Prostate gland (tissue), 2 donors: ENCODE results near the gene ASXL3.

Experiments used
- POLR2A ChIP-seq: fragments of 450-650 bp; IDR thresholded peaks from one replicate; pipeline ENCODE4 v1.6.1; 2016; ENCODE audit warnings: antibody characterized with exemption, mild to moderate bottlenecking
- TF ChIP-seq, protein P1 (sequence below), 4 experiments: fragments of 200-600 bp in 2 of 4; fragments of 450-650 bp in 2 of 4; sonication (generic) in 2 of 4; IDR thresholded peaks; 1 replicate in 3 of 4; 2 replicates in 1 of 4; pipeline ENCODE4 v1.5.1; 2016 to 2019; ENCODE audit warnings: antibody characterized with exemption in 4 of 4, mild to moderate bottlenecking in 2 of 4, moderate library complexity in 2 of 4

DNA sequence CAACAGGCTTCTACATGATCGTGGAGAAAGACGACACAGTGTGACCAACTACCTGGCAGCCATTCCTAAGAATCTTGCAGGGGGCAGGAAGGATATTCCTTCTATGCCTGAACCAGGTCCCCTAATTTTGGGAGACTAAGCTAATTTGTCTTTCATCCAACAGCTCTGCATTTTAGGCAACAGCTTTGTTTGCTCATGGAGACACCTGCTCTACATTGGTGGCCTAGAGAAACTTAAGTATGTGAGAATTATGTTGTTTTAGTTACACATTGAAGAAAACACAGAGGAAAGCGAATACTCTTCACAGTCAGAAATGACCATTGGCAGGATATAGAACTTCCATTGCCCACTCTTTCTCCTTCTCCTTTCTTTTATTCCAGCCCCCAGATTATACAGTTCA is 75.2 kb downstream of the ASXL3 start:
- TF ChIP-seq POLR2A, result no peak
- TF ChIP-seq, protein P1, sequence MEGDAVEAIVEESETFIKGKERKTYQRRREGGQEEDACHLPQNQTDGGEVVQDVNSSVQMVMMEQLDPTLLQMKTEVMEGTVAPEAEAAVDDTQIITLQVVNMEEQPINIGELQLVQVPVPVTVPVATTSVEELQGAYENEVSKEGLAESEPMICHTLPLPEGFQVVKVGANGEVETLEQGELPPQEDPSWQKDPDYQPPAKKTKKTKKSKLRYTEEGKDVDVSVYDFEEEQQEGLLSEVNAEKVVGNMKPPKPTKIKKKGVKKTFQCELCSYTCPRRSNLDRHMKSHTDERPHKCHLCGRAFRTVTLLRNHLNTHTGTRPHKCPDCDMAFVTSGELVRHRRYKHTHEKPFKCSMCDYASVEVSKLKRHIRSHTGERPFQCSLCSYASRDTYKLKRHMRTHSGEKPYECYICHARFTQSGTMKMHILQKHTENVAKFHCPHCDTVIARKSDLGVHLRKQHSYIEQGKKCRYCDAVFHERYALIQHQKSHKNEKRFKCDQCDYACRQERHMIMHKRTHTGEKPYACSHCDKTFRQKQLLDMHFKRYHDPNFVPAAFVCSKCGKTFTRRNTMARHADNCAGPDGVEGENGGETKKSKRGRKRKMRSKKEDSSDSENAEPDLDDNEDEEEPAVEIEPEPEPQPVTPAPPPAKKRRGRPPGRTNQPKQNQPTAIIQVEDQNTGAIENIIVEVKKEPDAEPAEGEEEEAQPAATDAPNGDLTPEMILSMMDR (IDR thresholded peaks at IDR 0.05), result no peak
